WTC11 (cell line): ENCODE measurements around the gene SLC35E3. TPM values are rescaled to one million over a fixed set of nuclear protein-coding genes. Genes with fewer than 3 reads are reported as not detected.

Experiments used
- ATAC-seq: fragments of 200-7000 bp; cut with Tn5 transposase; 2 replicates; pipeline ENCODE4 v1.10.0; 2021; ENCODE audit warnings: mild to moderate bottlenecking, moderate library complexity
- CTCF ChIA-PET: fragments of 300-600 bp; sonication (Branson Sonifier 250); formaldehyde crosslinking; loops from one replicate; lab custom pipeline; 2021; ENCODE audit warnings: antibody characterized with exemption; lab: Charles Lee
- POLR2A ChIA-PET: fragments of 350-600 bp; sonication (Branson Sonifier 250); formaldehyde crosslinking; loops from one replicate; lab custom pipeline; 2021; ENCODE audit warnings: antibody characterized with exemption; lab: Charles Lee
- DNase-seq: peaks from one replicate; pipeline ENCODE4 v3.0.0; 2021; ENCODE audit warnings: low spot score
- H3K27ac Mint-ChIP-seq: 2 replicates; pipeline ENCODE4 v1.8.0; 2021; ENCODE audit warnings: mixed read lengths
- H3K27me3 Mint-ChIP-seq: 2 replicates; pipeline ENCODE4 v1.8.0; 2021; ENCODE audit warnings: low read depth, mild to moderate bottlenecking, moderate library complexity, mixed read lengths
- H3K36me3 Mint-ChIP-seq: 2 replicates; pipeline ENCODE4 v1.8.0; 2021; ENCODE audit warnings: mixed read lengths
- H3K4me1 Mint-ChIP-seq: 2 replicates; pipeline ENCODE4 v1.8.0; 2022; ENCODE audit warnings: mixed read lengths
- H3K4me3 Mint-ChIP-seq: 2 replicates; pipeline ENCODE4 v1.8.0; 2021; ENCODE audit warnings: mild to moderate bottlenecking, moderate library complexity, mixed read lengths
- H3K9me3 Mint-ChIP-seq: 2 replicates; pipeline ENCODE4 v1.8.0; 2021; ENCODE audit warnings: mixed read lengths
- CREB1 ChIP-seq: sonication (generic); formaldehyde crosslinking; IDR thresholded peaks from 2 replicates; pipeline ENCODE4 v1.8.0; 2023; ENCODE audit warnings: mild to moderate bottlenecking, missing genetic modification reagents
- E2F1 ChIP-seq: sonication (generic); formaldehyde crosslinking; IDR thresholded peaks from 2 replicates; pipeline ENCODE4 v1.8.0; 2022; ENCODE audit warnings: mild to moderate bottlenecking, missing genetic modification reagents
- NFE2L1 ChIP-seq: sonication (generic); formaldehyde crosslinking; IDR thresholded peaks from 2 replicates; pipeline ENCODE4 v1.8.1; 2023; ENCODE audit warnings: missing genetic modification reagents
- NFYB ChIP-seq: sonication (generic); formaldehyde crosslinking; conservative IDR thresholded peaks from 2 replicates; pipeline ENCODE4 v1.8.0; 2022; ENCODE audit warnings: low read depth, missing genetic modification reagents
- NR2C2 ChIP-seq: sonication (generic); formaldehyde crosslinking; IDR thresholded peaks from 2 replicates; pipeline ENCODE4 v1.8.0; 2022; ENCODE audit warnings: mild to moderate bottlenecking, missing genetic modification reagents
- SOX15 ChIP-seq: fragments of 250-450 bp; sonication (Bioruptor Pico); IDR thresholded peaks from 2 replicates; pipeline ENCODE4 v1.9.0; 2021; ENCODE audit warnings: mild to moderate bottlenecking
- USF1 ChIP-seq: sonication (generic); formaldehyde crosslinking; IDR thresholded peaks from 2 replicates; pipeline ENCODE4 v1.8.0; 2022; ENCODE audit warnings: mild to moderate bottlenecking, missing genetic modification reagents
- ZNF138 ChIP-seq: sonication (generic); formaldehyde crosslinking; conservative IDR thresholded peaks from 2 replicates; pipeline ENCODE4 v1.8.1; 2022; ENCODE audit warnings: mild to moderate bottlenecking, moderate library complexity, missing genetic modification reagents
- ZNF263 ChIP-seq: sonication (generic); formaldehyde crosslinking; IDR thresholded peaks from 2 replicates; pipeline ENCODE4 v1.8.1; 2022; ENCODE audit warnings: low read depth, mild to moderate bottlenecking, moderate library complexity, missing genetic modification reagents
- ZNF532 ChIP-seq: fragments of 250-450 bp; sonication (Bioruptor Pico); IDR thresholded peaks from 2 replicates; pipeline ENCODE4 v1.9.0; 2021; ENCODE audit warnings: mild to moderate bottlenecking, borderline replicate concordance
- total RNA-seq: library from RNA; stranded (reverse); gene quantifications from 3 replicates; pipeline ENCODE4 v1.2.3, GENCODE V29; 2021
- TF ChIP-seq, protein P1 (sequence below): fragments of 250-450 bp; sonication (Bioruptor Pico); IDR thresholded peaks from 2 replicates; pipeline ENCODE4 v1.9.0; 2021; ENCODE audit warnings: moderate library complexity, mild to moderate bottlenecking, inconsistent platforms, borderline replicate concordance
- TF ChIP-seq, protein P2 (sequence below): sonication (generic); formaldehyde crosslinking; IDR thresholded peaks from 2 replicates; pipeline ENCODE4 v1.8.1; 2023; ENCODE audit warnings: mild to moderate bottlenecking, missing genetic modification reagents
- TF ChIP-seq, protein P3 (sequence below): sonication (generic); formaldehyde crosslinking; IDR thresholded peaks from 2 replicates; pipeline ENCODE4 v1.8.1; 2023; ENCODE audit warnings: mild to moderate bottlenecking, missing genetic modification reagents, moderate library complexity
- TF ChIP-seq, protein P4 (sequence below): sonication (generic); formaldehyde crosslinking; IDR thresholded peaks from 2 replicates; pipeline ENCODE4 v1.8.0; 2022; ENCODE audit warnings: missing genetic modification reagents

The SLC35E3 gene
- total RNA-seq, 1 experiment from 2014 or later, result 11.3 TPM

DNA sequence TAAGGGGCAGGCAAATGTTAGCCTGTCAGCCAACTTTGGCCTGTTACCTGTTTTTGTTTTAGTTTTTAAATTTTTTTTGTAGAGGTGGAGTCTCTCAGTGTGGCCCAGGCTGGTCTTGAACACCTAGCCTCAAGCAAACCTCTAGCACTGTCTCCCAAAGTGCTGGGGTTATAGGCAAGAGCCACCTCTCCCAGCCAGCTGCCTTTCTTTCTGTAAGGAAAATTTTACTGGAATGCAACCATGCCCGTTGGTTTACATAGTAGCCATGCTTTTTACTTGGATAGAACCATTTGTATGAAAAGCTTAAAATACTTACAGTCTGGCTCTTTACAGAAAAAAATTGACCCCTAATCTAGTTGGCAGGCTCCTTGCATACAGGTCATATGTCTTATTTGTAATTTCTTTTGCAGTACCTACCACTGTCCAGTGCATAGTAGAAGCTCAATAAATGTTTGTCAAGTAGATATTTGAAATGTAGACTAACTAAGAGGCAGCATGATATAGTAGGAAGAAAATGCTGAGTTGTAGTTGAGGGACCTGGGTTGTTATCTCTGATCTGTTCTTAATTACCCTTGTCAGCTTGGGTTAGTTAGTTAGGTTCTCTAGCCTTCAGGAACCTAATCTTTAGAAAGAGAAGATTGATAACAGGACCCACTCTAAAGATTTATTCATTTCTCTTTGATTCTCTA, 66.7 kb downstream of the SLC35E3 start:
- POLR2A ChIA-PET, result interaction anchor here (0.6 to 0.7 kb wide), 2 partner anchors 17 to 137 kb away, joined by 3 to 4 read pairs; no protein-coding TSS in a partner anchor
- TF ChIP-seq, protein P1, sequence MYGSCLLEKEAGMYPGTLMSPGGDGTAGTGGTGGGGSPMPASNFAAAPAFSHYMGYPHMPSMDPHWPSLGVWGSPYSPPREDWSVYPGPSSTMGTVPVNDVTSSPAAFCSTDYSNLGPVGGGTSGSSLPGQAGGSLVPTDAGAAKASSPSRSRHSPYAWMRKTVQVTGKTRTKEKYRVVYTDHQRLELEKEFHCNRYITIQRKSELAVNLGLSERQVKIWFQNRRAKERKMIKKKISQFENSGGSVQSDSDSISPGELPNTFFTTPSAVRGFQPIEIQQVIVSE (CRISPR knock-in tag), result no peak
- TF ChIP-seq, protein P2, sequence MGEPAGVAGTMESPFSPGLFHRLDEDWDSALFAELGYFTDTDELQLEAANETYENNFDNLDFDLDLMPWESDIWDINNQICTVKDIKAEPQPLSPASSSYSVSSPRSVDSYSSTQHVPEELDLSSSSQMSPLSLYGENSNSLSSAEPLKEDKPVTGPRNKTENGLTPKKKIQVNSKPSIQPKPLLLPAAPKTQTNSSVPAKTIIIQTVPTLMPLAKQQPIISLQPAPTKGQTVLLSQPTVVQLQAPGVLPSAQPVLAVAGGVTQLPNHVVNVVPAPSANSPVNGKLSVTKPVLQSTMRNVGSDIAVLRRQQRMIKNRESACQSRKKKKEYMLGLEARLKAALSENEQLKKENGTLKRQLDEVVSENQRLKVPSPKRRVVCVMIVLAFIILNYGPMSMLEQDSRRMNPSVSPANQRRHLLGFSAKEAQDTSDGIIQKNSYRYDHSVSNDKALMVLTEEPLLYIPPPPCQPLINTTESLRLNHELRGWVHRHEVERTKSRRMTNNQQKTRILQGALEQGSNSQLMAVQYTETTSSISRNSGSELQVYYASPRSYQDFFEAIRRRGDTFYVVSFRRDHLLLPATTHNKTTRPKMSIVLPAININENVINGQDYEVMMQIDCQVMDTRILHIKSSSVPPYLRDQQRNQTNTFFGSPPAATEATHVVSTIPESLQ (CRISPR knock-in tag), result no peak
- no peak for TF ChIP-seq CREB1 (CRISPR knock-in tag)
- TF ChIP-seq ZNF263, result no peak
- TF ChIP-seq, protein P3, sequence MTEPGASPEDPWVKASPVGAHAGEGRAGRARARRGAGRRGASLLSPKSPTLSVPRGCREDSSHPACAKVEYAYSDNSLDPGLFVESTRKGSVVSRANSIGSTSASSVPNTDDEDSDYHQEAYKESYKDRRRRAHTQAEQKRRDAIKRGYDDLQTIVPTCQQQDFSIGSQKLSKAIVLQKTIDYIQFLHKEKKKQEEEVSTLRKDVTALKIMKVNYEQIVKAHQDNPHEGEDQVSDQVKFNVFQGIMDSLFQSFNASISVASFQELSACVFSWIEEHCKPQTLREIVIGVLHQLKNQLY (CRISPR knock-in tag), result no peak
- TF ChIP-seq NFE2L1 (CRISPR knock-in tag), result no peak
- no peak for TF ChIP-seq NFYB (CRISPR knock-in tag)
- no peak for TF ChIP-seq NR2C2 (CRISPR knock-in tag)
- no peak for TF ChIP-seq SOX15 (CRISPR knock-in tag)
- TF ChIP-seq E2F1 (CRISPR knock-in tag), result no peak
- TF ChIP-seq, protein P4, sequence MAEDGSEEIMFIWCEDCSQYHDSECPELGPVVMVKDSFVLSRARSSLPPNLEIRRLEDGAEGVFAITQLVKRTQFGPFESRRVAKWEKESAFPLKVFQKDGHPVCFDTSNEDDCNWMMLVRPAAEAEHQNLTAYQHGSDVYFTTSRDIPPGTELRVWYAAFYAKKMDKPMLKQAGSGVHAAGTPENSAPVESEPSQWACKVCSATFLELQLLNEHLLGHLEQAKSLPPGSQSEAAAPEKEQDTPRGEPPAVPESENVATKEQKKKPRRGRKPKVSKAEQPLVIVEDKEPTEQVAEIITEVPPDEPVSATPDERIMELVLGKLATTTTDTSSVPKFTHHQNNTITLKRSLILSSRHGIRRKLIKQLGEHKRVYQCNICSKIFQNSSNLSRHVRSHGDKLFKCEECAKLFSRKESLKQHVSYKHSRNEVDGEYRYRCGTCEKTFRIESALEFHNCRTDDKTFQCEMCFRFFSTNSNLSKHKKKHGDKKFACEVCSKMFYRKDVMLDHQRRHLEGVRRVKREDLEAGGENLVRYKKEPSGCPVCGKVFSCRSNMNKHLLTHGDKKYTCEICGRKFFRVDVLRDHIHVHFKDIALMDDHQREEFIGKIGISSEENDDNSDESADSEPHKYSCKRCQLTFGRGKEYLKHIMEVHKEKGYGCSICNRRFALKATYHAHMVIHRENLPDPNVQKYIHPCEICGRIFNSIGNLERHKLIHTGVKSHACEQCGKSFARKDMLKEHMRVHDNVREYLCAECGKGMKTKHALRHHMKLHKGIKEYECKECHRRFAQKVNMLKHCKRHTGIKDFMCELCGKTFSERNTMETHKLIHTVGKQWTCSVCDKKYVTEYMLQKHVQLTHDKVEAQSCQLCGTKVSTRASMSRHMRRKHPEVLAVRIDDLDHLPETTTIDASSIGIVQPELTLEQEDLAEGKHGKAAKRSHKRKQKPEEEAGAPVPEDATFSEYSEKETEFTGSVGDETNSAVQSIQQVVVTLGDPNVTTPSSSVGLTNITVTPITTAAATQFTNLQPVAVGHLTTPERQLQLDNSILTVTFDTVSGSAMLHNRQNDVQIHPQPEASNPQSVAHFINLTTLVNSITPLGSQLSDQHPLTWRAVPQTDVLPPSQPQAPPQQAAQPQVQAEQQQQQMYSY (CRISPR knock-in tag), result no peak
- TF ChIP-seq USF1, result no peak
- TF ChIP-seq ZNF138, result no peak
- TF ChIP-seq, all 79 proteins: peak for 0
- no peak for ATAC-seq
- Mint-ChIP-seq H3K27me3 (no peaks in the 10 kb centered on the region), H3K27ac (peak overlapping the region; percentile 53), H3K4me1 (peaks cover 11% of the 10 kb centered on the region), H3K4me3 (peak overlapping the region; percentile 33), H3K36me3 (peaks cover 73% of the 10 kb centered on the region), H3K9me3 (no peaks in the 10 kb centered on the region)
- no peak for DNase-seq
- CTCF ChIA-PET, result interaction anchor here (2.4 kb wide), 1 partner anchor 18 kb away, joined by 13 read pairs; no protein-coding TSS in a partner anchor

GRCh38 chr12:68813242-68813593, 67.2 kb downstream of the SLC35E3 start:
- Mint-ChIP-seq H3K27ac (no peak overlapping the region; the same call in 1 of the 2 replicates), H3K27me3 (no peaks in the 10 kb centered on the region), H3K9me3 (no peaks in the 10 kb centered on the region), H3K4me3 (no peak overlapping the region), H3K36me3 (peaks cover 73% of the 10 kb centered on the region), H3K4me1 (peaks cover 11% of the 10 kb centered on the region)
- CTCF ChIA-PET, result interaction anchor here (2.4 kb wide), 1 partner anchor 17 kb away, joined by 13 read pairs; no protein-coding TSS in a partner anchor
- DNase-seq, result no peak
- no peak for TF ChIP-seq ZNF532 (CRISPR knock-in tag)
- no peak for ATAC-seq
- POLR2A ChIA-PET, result interaction anchor here (0.6 kb wide), 1 partner anchor 17 kb away, joined by 4 read pairs; no protein-coding TSS in a partner anchor
